NCI-H1105 treated with DMSO at 0.1 percent for 48 hours (cell line): ENCODE data around the gene CD47.

Experiments
- DNase-seq: peaks from one replicate; lab custom pipeline; 2025; lab: John Stamatoyannopoulos, UW

CD47 gene

GRCh38 chr3:108091498-108092250 is 843 bp upstream of the CD47 start:
- no peak for DNase-seq

- peak; percentile 50 for DNase-seq
These were observed 656 bp downstream of the CD47 start for GRCh38 chr3:108090049-108090700.

- peak; percentile 42 for DNase-seq
These were observed 1.3 kb downstream of the CD47 start for GRCh38 chr3:108089579-108089978.

- DNase-seq, result peak; percentile 70
These were observed 2.1 kb downstream of the CD47 start for GRCh38 chr3:108088697-108089096.

- peak; percentile 32 for DNase-seq
These were observed 2.7 kb downstream of the CD47 start for GRCh38 chr3:108088146-108088545.

- no peak for DNase-seq
These were observed 4.2 kb downstream of the CD47 start for GRCh38 chr3:108086653-108087052.

GRCh38 chr3:108085810-108086350 is 5.0 kb downstream of the CD47 start:
- no peak for DNase-seq

GRCh38 chr3:108085370-108085769 is 5.5 kb downstream of the CD47 start:
- no peak for DNase-seq

GRCh38 chr3:108079877-108080276 is 11.0 kb downstream of the CD47 start:
- peak; percentile 8 for DNase-seq

GRCh38 chr3:108079043-108079442 is 11.8 kb downstream of the CD47 start:
- no peak for DNase-seq

GRCh38 chr3:108076564-108076963 is 14.3 kb downstream of the CD47 start:
- DNase-seq, result no peak

GRCh38 chr3:108073764-108074431 is 16.9 kb downstream of the CD47 start:
- no peak for DNase-seq

- DNase-seq, result no peak
These were observed 19.5 kb downstream of the CD47 start for GRCh38 chr3:108071368-108071767.

- DNase-seq, result no peak
These were observed 20.5 kb downstream of the CD47 start for GRCh38 chr3:108070356-108070755.

GRCh38 chr3:108067768-108068167 is 23.1 kb downstream of the CD47 start:
- no peak for DNase-seq

- DNase-seq, result no peak
These were observed 25.7 kb downstream of the CD47 start for GRCh38 chr3:108065096-108065495.

- no peak for DNase-seq
These were observed 26.4 kb downstream of the CD47 start for GRCh38 chr3:108064293-108064887.

GRCh38 chr3:108062051-108062450 is 28.8 kb downstream of the CD47 start:
- no peak for DNase-seq

GRCh38 chr3:108060331-108060730 is 30.5 kb downstream of the CD47 start:
- no peak for DNase-seq

GRCh38 chr3:108055931-108056330 is 34.9 kb downstream of the CD47 start:
- DNase-seq, result no peak

- DNase-seq, result no peak
These were observed 35.9 kb downstream of the CD47 start for GRCh38 chr3:108054935-108055334.

GRCh38 chr3:108053483-108053882 is 37.3 kb downstream of the CD47 start:
- no peak for DNase-seq
